Testis (tissue), 3 donors: Measurements from ENCODE around the gene PACSIN1. TPM values are rescaled to one million over a fixed set of nuclear protein-coding genes. Genes with fewer than 3 reads are reported as not detected.

Experiments used
- DNase-seq: peaks from one replicate; pipeline ENCODE4 v3.0.0-alpha.2; 2019
- H3K27ac ChIP-seq, 2 donors: fragments of 200-600 bp; sonication (generic); one replicate each; pipeline ENCODE4 v1.5.1; 2019
- H3K27me3 ChIP-seq: fragments of 200-600 bp; sonication (generic); one replicate; pipeline ENCODE4 v1.5.1; 2019
- H3K36me3 ChIP-seq: fragments of 200-600 bp; sonication (generic); one replicate; pipeline ENCODE4 v1.5.1; 2017; ENCODE audit warnings: low read depth; ENCODE audit errors: missing control alignments
- H3K4me1 ChIP-seq: fragments of 200-600 bp; sonication (generic); one replicate; pipeline ENCODE4 v1.5.1; 2019
- H3K4me3 ChIP-seq, 2 donors: fragments of 200-600 bp; sonication (generic); one replicate each; pipeline ENCODE4 v1.5.1; 2017 to 2019
- H3K9me3 ChIP-seq: fragments of 200-600 bp; sonication (generic); one replicate; pipeline ENCODE4 v1.5.1; 2017
- POLR2A ChIP-seq: fragments of 450-650 bp; IDR thresholded peaks from one replicate; pipeline ENCODE4 v1.6.1; 2017; ENCODE audit warnings: antibody characterized with exemption, mild to moderate bottlenecking, moderate library complexity
- WGBS, 2 donors: methylation state at CpG; one replicate each; pipeline ENCODE4 v1.1.5; 2018; 5-methylcytosine and 5-hydroxymethylcytosine counted together
- intact Hi-C: fragments of 100-400 bp; cut with DNase I; formaldehyde crosslinking; loops from one replicate; pipeline ENCODE4 v1.15.1; 2023; ENCODE audit warnings: low total_unique reads
- polyA plus RNA-seq: library from polyadenylated mRNA; stranded (reverse); fragments of 350-450 nt; fragmentation: Illumina TruSeq; extraction: RNeasy Lipid Tissue Mini Kit (QIAGEN cat#74804); gene quantifications from one replicate; pipeline ENCODE4 v1.2.3, GENCODE V29; 2014; ENCODE audit warnings: low read depth, low replicate concordance; ENCODE audit not compliant: insufficient read depth
- total RNA-seq, 2 donors: library from RNA; depleted of rRNA; stranded (reverse); fragments of >200 nt; gene quantifications; one replicate each; pipeline ENCODE4 v1.2.3, GENCODE V29; 2016
- TF ChIP-seq, protein P1 (sequence below), 3 experiments: fragments of 450-650 bp in 2 of 3; fragments of 200-600 bp in 1 of 3; sonication (generic) in 1 of 3; IDR thresholded peaks; one replicate each; pipeline ENCODE4 v1.5.1; 2016 to 2019; ENCODE audit warnings: antibody characterized with exemption in 3 of 3, mild to moderate bottlenecking in 2 of 3, moderate library complexity in 1 of 3

Gene PACSIN1
- total and polyA plus RNA-seq, 3 donors from 2014 or later = 2.1 to 3.1 (median 2.5) TPM

DNA sequence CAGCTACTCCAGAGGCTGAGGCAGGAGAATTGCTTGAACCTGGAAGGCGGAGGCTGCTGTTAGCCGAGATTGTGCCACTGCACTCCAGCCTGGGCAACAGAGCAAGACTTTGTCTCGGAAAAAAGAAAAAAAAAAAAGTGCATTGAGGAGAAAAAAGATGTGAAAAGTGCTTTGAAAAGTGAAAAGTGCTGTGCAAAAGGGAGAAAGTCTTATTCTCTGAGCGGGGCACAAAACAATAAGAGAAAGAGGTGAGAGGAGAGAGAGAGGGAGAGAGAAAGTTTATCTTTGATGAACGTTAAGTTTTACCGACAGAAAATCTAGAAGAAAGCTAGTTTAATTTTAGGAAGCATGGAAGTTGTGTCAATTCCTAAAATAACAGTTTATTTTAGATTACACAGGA, 3.9 kb upstream of the PACSIN1 start:
- Histone ChIP-seq H3K27ac (no peak overlapping the region), H3K4me1 (peaks cover 4% of the 10 kb centered on the region), H3K36me3 (no peaks in the 10 kb centered on the region), H3K27me3 (no peaks in the 10 kb centered on the region), H3K4me3 (no peak overlapping the region), H3K9me3 (no peaks in the 10 kb centered on the region)
- intact Hi-C loops = no loop called here
- DNase-seq = no peak
- TF ChIP-seq POLR2A = no peak
- TF ChIP-seq, protein P1, sequence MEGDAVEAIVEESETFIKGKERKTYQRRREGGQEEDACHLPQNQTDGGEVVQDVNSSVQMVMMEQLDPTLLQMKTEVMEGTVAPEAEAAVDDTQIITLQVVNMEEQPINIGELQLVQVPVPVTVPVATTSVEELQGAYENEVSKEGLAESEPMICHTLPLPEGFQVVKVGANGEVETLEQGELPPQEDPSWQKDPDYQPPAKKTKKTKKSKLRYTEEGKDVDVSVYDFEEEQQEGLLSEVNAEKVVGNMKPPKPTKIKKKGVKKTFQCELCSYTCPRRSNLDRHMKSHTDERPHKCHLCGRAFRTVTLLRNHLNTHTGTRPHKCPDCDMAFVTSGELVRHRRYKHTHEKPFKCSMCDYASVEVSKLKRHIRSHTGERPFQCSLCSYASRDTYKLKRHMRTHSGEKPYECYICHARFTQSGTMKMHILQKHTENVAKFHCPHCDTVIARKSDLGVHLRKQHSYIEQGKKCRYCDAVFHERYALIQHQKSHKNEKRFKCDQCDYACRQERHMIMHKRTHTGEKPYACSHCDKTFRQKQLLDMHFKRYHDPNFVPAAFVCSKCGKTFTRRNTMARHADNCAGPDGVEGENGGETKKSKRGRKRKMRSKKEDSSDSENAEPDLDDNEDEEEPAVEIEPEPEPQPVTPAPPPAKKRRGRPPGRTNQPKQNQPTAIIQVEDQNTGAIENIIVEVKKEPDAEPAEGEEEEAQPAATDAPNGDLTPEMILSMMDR (IDR thresholded peaks at IDR 0.05) = no peak
- 71 to 75% methylated on average over 6 of the region's 6 CpGs for WGBS, 2 donors

DNA sequence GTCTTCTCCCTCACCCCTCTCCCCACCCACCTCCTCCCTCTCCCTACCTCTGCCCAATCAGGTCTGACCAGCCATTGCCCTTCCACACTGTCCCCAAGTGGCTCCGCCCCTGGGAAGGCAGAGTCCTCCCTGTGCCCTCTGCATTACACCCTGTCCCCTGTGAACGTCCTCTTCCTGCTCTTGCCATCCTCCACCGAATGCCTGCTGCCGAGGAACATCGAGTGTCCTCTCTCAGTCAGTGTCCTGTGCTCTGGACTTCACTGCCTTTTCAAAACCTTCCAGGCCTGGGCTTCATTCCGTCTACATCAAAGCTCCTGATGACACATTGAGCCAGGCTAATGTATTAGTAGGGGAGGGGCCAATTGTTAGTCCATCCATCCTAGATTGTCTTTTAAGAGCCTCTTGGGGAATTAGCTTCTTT, 3.3 kb upstream of the PACSIN1 start:
- DNase-seq = no peak
- H3K4me1 ChIP-seq = peaks cover 4% of the 10 kb centered on the region
- 44 to 54% methylated on average over 6 of the region's 6 CpGs for WGBS, 2 donors
- no peak for TF ChIP-seq POLR2A
- TF ChIP-seq, protein P1 (IDR thresholded peaks at IDR 0.05) = no peak
- intact Hi-C loops = no loop called here
- no peaks in the 10 kb centered on the region for H3K36me3 ChIP-seq
- no peaks in the 10 kb centered on the region for H3K27me3 ChIP-seq
- no peak overlapping the region for H3K4me3 ChIP-seq
- no peaks in the 10 kb centered on the region for H3K9me3 ChIP-seq
- no peak overlapping the region for H3K27ac ChIP-seq

DNA sequence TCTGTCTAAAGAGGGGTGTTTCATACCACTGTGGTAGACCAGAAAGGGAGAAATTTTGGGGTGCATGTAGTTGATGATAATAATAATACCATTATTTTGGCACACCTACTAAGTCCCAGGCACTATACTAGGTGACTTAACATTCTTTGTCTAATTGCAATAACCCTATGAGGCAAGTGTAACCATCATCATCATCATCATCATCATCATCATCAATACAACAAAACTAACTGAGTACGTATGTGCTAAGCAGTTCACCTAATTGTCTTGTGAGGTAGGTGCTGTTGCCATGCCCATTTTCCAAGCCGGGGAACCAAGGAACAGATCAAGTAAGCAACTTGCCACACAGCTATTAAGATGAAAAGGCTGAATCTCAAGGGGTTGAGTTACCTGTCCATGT, 2.6 kb upstream of the PACSIN1 start:
- DNase-seq = no peak
- TF ChIP-seq, protein P1 (IDR thresholded peaks at IDR 0.05) = no peak
- TF ChIP-seq POLR2A = no peak
- H3K27ac ChIP-seq = no peak overlapping the region
- intact Hi-C loops = no loop called here
- peaks cover 4% of the 10 kb centered on the region for H3K4me1 ChIP-seq
- H3K9me3 ChIP-seq = no peaks in the 10 kb centered on the region
- H3K4me3 ChIP-seq = no peak overlapping the region
- no peaks in the 10 kb centered on the region for H3K36me3 ChIP-seq
- 84 to 95% methylated on average over 2 of the region's 2 CpGs for whole genome bisulfite sequencing, 2 donors
- H3K27me3 ChIP-seq = no peaks in the 10 kb centered on the region

DNA sequence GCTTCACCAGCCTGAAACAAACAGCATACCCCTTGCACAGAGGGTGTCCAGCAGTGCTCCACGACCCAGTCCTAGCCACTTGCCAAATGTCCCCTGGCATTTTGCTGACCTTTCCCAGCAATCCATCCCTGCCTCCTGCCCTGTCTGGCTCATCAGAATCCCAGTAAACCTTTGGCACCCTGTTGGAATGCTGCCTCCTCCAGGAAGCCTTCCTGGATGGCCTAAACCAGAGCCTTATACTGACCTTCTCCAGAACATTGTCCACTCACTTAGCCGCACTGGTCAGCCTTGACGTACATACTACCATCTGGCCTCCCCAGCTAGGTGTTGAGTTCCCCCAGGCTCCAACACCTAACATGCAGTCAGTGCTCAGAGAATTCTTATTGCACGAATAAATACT, 2.0 kb upstream of the PACSIN1 start:
- DNase-seq = no peak
- H3K36me3 ChIP-seq = no peaks in the 10 kb centered on the region
- peaks cover 4% of the 10 kb centered on the region for H3K4me1 ChIP-seq
- intact Hi-C loops = no loop called here
- H3K4me3 ChIP-seq = no peak overlapping the region
- no peak for TF ChIP-seq POLR2A
- TF ChIP-seq, protein P1 (IDR thresholded peaks at IDR 0.05) = no peak
- H3K27ac ChIP-seq = no peak overlapping the region
- WGBS, 2 donors = 66 to 77% methylated on average over 4 of the region's 4 CpGs
- no peaks in the 10 kb centered on the region for H3K27me3 ChIP-seq
- H3K9me3 ChIP-seq = no peaks in the 10 kb centered on the region
